Measurements from ENCODE around the gene PRKCH. TPM values are rescaled to one million over a fixed set of nuclear protein-coding genes. Genes with fewer than 3 reads are reported as not detected.

PRKCH gene
- total RNA-seq, 2 experiments from 2014 or later, result 0.85 to 2.3 TPM

- Histone ChIP-seq H3K36me3 (ENCODE audit: insufficient read depth, low read length) (no peaks in the 10 kb centered on the region), H3K4me1 (ENCODE audit: insufficient read depth, low read length, poor library complexity, severe bottlenecking) (peaks cover 25% of the 10 kb centered on the region), H3K79me2 (ENCODE audit: insufficient read depth, low read depth, low read length) (no peaks in the 10 kb centered on the region), H3K4me3 (ENCODE audit: low read depth, low read length, poor library complexity, severe bottlenecking) (no peak overlapping the region), H2AFZ (ENCODE audit: low read length) (no peak overlapping the region), H4K20me1 (ENCODE audit: insufficient read depth, low read length) (no peaks in the 10 kb centered on the region), H3K9me2 (ENCODE audit: insufficient read depth, low read length) (no peaks in the 10 kb centered on the region), H3K27ac (ENCODE audit: low read depth, low read length, poor library complexity, severe bottlenecking) (no peak overlapping the region), H3K4me2 (ENCODE audit: low read length) (no peak overlapping the region), H3K9me3 (ENCODE audit: low read length) (no peaks in the 10 kb centered on the region)
- TF ChIP-seq CTCF (conservative IDR thresholded peaks at IDR 0.05; ENCODE audit: low read length) (no peak), EZH2phosphoT487 (IDR thresholded peaks at IDR 0.05; ENCODE audit: borderline replicate concordance, low read depth, low read length) (no peak)
- ChIA-PET POLR2A (interaction anchor here (0.6 to 1.7 kb wide), 6 partner anchors 9 to 232 kb away, joined by 3 to 6 read pairs (median 3); no protein-coding TSS in a partner anchor), CTCF (ENCODE audit: unreplicated experiment) (no interaction called here)
- intact Hi-C loops (cut with micrococcal nuclease; ENCODE audit: unreplicated experiment), result no loop called here
- BruUV-seq (replicated peaks), result no TSS peak
- DNase-seq (ENCODE audit: low spot score), result no peak
These were observed 163.6 kb downstream of the PRKCH start for GRCh38 chr14:61484826-61485584.

- Histone ChIP-seq H3K4me3 (ENCODE audit: low read depth, low read length, poor library complexity, severe bottlenecking) (no peak overlapping the region), H3K36me3 (ENCODE audit: insufficient read depth, low read length) (no peaks in the 10 kb centered on the region), H3K9me3 (ENCODE audit: low read length) (no peaks in the 10 kb centered on the region), H4K20me1 (ENCODE audit: insufficient read depth, low read length) (no peaks in the 10 kb centered on the region), H3K79me2 (ENCODE audit: insufficient read depth, low read depth, low read length) (no peaks in the 10 kb centered on the region), H3K9me2 (ENCODE audit: insufficient read depth, low read length) (no peaks in the 10 kb centered on the region), H3K4me2 (ENCODE audit: low read length) (no peak overlapping the region), H3K27ac (ENCODE audit: low read depth, low read length, poor library complexity, severe bottlenecking) (no peak overlapping the region), H2AFZ (ENCODE audit: low read length) (no peak overlapping the region), H3K4me1 (ENCODE audit: insufficient read depth, low read length, poor library complexity, severe bottlenecking) (peaks cover 22% of the 10 kb centered on the region)
- DNase-seq (ENCODE audit: low spot score), result no peak
- intact Hi-C loops (cut with micrococcal nuclease; ENCODE audit: unreplicated experiment), result no loop called here
- ChIA-PET CTCF (ENCODE audit: unreplicated experiment) (no interaction called here), POLR2A (interaction anchor here (0.6 to 1.7 kb wide), 5 partner anchors 8 to 27 kb away, joined by 3 to 6 read pairs (median 3); no protein-coding TSS in a partner anchor)
- TF ChIP-seq CTCF (conservative IDR thresholded peaks at IDR 0.05; ENCODE audit: low read length) (no peak), EZH2phosphoT487 (IDR thresholded peaks at IDR 0.05; ENCODE audit: borderline replicate concordance, low read depth, low read length) (no peak)
- BruUV-seq (replicated peaks), result no TSS peak
These were observed 164.3 kb downstream of the PRKCH start for GRCh38 chr14:61485661-61486060.

- BruUV-seq (replicated peaks), result no TSS peak
These were observed 165.6 kb downstream of the PRKCH start for GRCh38 chr14:61486930-61487495.

More at GRCh38 chr14:61486930-61487495, 165.6 kb downstream of the PRKCH start:
- POLR2A ChIA-PET, result interaction anchor here (0.7 kb wide), 2 partner anchors 12 to 48 kb away, joined by 3 to 4 read pairs; no protein-coding TSS in a partner anchor
- no peak for DNase-seq (ENCODE audit: low spot score)
- no peaks in the 10 kb centered on the region for H3K36me3 ChIP-seq (ENCODE audit: insufficient read depth, low read length)
- H3K4me2 ChIP-seq (ENCODE audit: low read length), result no peak overlapping the region
- H3K27ac ChIP-seq (ENCODE audit: low read depth, low read length, poor library complexity, severe bottlenecking), result no peak overlapping the region
- H3K4me3 ChIP-seq (ENCODE audit: low read depth, low read length, poor library complexity, severe bottlenecking), result no peak overlapping the region
- no peaks in the 10 kb centered on the region for H3K9me2 ChIP-seq (ENCODE audit: insufficient read depth, low read length)
- no peaks in the 10 kb centered on the region for H4K20me1 ChIP-seq (ENCODE audit: insufficient read depth, low read length)
- no peaks in the 10 kb centered on the region for H3K79me2 ChIP-seq (ENCODE audit: insufficient read depth, low read depth, low read length)
- TF ChIP-seq CTCF (conservative IDR thresholded peaks at IDR 0.05; ENCODE audit: low read length) (no peak), EZH2phosphoT487 (IDR thresholded peaks at IDR 0.05; ENCODE audit: borderline replicate concordance, low read depth, low read length) (no peak)
- intact Hi-C loops (cut with micrococcal nuclease; ENCODE audit: unreplicated experiment), result no loop called here
- peaks cover 24% of the 10 kb centered on the region for H3K4me1 ChIP-seq (ENCODE audit: insufficient read depth, low read length, poor library complexity, severe bottlenecking)
- H2AFZ ChIP-seq (ENCODE audit: low read length), result no peak overlapping the region
- no peaks in the 10 kb centered on the region for H3K9me3 ChIP-seq (ENCODE audit: low read length)
- CTCF ChIA-PET (ENCODE audit: unreplicated experiment), result no interaction called here
